ENCODE data around the gene POLN.

Gene POLN

DNA sequence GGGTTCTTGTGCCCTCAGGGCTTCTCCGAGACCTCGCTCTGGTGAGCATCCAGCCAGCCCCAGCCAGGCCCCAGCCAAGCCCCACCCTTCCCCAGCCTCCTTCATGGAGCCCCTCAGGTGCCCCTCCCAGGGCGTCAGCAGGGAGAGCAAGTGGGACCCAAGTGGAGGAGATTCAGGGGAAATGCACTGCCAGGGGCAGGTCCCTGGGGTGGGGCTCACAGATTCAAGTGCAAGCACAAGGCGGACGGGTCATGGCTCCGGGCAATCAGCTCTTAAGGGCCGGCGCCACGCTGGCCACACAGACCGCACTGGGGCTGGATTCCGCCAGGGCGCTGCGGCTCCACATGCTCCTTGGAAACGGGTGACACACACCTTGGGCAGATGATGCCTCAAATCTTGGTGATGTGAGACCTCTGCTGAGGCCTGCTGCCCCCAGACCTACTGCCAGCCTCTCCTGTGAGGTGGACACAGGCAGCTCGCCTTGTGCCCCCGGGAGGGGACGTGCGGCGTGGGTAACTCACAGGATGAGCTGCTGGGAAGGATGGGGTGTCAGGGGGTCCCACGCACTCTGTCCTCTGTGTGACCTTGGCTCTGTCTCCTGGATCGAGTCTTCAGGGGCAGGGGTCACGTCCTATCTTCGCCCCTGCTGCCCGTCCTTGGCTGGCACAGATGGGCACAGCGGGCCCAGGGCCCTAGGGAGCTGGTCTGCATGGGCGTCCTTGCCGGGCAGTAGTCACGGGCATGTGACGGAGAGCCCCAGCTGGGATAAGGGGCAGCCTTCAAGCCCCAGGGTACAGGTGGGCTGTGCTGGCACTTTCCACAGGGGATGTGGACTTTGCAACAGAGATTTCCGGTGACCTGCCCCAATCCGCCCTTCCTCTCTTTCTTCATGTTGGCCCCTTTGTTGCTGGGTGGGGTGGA, 165.7 kb downstream of the POLN start:
- TF ChIP-seq, protein P1, sequence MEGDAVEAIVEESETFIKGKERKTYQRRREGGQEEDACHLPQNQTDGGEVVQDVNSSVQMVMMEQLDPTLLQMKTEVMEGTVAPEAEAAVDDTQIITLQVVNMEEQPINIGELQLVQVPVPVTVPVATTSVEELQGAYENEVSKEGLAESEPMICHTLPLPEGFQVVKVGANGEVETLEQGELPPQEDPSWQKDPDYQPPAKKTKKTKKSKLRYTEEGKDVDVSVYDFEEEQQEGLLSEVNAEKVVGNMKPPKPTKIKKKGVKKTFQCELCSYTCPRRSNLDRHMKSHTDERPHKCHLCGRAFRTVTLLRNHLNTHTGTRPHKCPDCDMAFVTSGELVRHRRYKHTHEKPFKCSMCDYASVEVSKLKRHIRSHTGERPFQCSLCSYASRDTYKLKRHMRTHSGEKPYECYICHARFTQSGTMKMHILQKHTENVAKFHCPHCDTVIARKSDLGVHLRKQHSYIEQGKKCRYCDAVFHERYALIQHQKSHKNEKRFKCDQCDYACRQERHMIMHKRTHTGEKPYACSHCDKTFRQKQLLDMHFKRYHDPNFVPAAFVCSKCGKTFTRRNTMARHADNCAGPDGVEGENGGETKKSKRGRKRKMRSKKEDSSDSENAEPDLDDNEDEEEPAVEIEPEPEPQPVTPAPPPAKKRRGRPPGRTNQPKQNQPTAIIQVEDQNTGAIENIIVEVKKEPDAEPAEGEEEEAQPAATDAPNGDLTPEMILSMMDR (IDR thresholded peaks at IDR 0.05; ENCODE audit: poor library complexity, severe bottlenecking), result no peak
- peak; percentile 51 for DNase-seq (ENCODE audit: low spot score)
- Histone ChIP-seq H3K27me3 (ENCODE audit: insufficient read depth, poor library complexity, severe bottlenecking) (no peaks in the 10 kb centered on the region), H3K4me3 (ENCODE audit: severe bottlenecking) (no peak overlapping the region), H3K36me3 (ENCODE audit: low read depth) (no peaks in the 10 kb centered on the region), H3K4me1 (ENCODE audit: insufficient read depth, poor library complexity, severe bottlenecking) (no peaks in the 10 kb centered on the region), H3K9me3 (ENCODE audit: severe bottlenecking) (no peaks in the 10 kb centered on the region), H3K27ac (ENCODE audit: poor library complexity, severe bottlenecking) (no peak overlapping the region)
- no peak for ATAC-seq (ENCODE audit: low read depth)

DNA sequence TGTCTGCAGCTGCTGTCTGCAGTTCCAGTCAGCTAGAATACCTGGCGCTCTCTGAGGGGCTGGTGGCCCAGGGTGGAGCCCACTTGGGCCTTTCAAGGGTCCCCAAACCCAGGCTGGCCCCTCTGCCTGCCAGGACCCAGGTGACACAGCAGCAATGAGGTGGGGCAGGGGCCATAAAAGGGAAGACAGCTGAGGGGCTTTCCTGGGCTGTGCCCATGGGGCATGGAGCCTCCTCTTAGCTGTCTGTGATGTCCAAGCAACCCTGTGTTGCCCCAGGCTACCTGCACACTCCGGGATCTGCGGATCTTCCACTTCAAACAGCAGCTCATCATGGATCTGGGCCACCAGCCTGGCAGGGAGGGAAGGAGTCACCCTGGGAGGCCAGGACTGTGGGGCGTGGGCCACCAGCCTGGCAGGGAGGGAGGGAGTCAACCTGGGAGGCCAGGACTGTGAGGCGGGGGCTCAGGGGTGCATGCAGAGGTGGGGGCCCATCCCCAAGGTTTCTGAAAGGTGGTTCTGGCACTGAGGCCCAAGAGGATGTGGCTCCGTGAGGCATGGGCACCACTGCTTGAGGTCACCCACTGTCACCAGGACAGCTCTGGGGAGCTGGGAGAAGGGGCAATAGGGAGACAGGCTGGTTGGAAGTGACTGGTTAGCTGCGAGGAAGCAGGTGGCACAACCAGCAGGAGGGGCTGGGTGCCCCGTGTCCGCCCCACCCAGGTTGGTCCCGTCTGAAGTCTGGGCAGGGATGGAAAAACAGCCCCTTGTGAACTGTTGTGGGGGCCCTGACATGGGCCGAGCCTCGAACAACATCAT, 166.5 kb downstream of the POLN start:
- no peak for ATAC-seq (ENCODE audit: low read depth)
- H3K27me3 ChIP-seq (ENCODE audit: insufficient read depth, poor library complexity, severe bottlenecking), result no peaks in the 10 kb centered on the region
- DNase-seq (ENCODE audit: low spot score), result peak; percentile 32
- no peaks in the 10 kb centered on the region for H3K36me3 ChIP-seq (ENCODE audit: low read depth)
- no peaks in the 10 kb centered on the region for H3K9me3 ChIP-seq (ENCODE audit: severe bottlenecking)
- H3K4me3 ChIP-seq (ENCODE audit: severe bottlenecking), result no peak overlapping the region
- H3K4me1 ChIP-seq (ENCODE audit: insufficient read depth, poor library complexity, severe bottlenecking), result no peaks in the 10 kb centered on the region
- no peak overlapping the region for H3K27ac ChIP-seq (ENCODE audit: poor library complexity, severe bottlenecking)
- TF ChIP-seq, protein P1 (IDR thresholded peaks at IDR 0.05; ENCODE audit: poor library complexity, severe bottlenecking), result no peak

DNA sequence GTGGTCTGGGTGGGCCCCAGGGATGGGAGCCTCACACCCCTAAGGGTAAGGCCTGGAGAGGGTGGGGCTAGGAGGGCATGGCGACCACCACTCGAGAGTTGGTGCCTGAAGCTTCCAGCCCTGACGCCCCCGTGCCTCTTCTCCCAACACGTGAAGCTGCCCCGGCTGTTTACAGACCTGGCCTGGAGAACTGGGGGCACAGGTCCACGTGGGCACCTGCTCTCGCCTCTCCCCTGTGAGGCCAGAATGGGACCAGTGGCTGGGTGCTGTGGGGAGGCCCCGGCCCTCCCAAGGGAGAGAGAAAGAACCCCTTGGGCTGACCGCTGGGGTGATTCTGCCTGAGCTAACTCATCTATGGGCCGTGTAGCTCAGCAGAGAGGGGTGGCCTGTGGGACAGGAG, 167.3 kb downstream of the POLN start:
- no peak overlapping the region for H3K4me3 ChIP-seq (ENCODE audit: severe bottlenecking)

DNA sequence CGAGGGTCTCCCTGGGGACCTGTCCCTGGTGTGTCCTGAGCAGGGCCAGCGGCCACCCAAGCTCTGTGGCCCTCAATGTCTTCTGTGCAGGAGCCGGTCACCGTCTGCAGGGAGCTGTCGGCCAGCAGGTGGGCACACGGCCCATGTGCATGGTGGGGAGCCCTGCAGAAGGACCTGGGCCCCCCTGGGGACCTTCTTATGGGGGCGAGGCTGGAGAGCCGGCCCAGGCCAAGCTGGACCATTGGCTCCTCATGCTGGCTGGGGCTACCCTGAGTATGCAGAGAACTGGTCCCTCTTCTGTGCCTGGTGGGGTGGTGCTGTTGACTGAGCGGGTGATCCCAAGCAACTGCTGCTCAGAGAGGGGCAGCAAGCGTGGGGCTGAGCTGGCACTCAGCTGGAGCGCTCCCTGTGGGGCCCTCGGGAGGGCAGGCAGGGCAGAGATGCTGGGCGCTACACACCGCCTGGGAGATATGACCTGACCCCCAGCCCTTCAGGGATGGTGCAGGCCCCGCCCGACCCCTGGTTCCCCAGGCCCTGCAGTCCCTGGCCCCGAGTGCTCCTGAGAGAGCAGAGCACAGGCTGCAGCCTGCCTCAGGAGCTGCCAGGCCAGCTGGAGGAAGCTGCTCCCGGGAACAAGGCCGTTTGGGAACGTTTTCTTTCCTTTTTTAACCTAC, 168.0 kb downstream of the POLN start:
- TF ChIP-seq, protein P1 (IDR thresholded peaks at IDR 0.05; ENCODE audit: poor library complexity, severe bottlenecking), result no peak
- ATAC-seq (ENCODE audit: low read depth) (no peak), DNase-seq (ENCODE audit: low spot score) (peak; percentile 54)
- Histone ChIP-seq H3K36me3 (ENCODE audit: low read depth) (no peaks in the 10 kb centered on the region), H3K27ac (ENCODE audit: poor library complexity, severe bottlenecking) (no peak overlapping the region), H3K9me3 (ENCODE audit: severe bottlenecking) (no peaks in the 10 kb centered on the region), H3K4me1 (ENCODE audit: insufficient read depth, poor library complexity, severe bottlenecking) (no peaks in the 10 kb centered on the region), H3K27me3 (ENCODE audit: insufficient read depth, poor library complexity, severe bottlenecking) (no peaks in the 10 kb centered on the region), H3K4me3 (ENCODE audit: severe bottlenecking) (no peak overlapping the region)

More for the DNA sequence above, 167.3 kb downstream of the POLN start:
- Histone ChIP-seq H3K27me3 (ENCODE audit: insufficient read depth, poor library complexity, severe bottlenecking) (no peaks in the 10 kb centered on the region), H3K9me3 (ENCODE audit: severe bottlenecking) (no peaks in the 10 kb centered on the region), H3K4me1 (ENCODE audit: insufficient read depth, poor library complexity, severe bottlenecking) (no peaks in the 10 kb centered on the region), H3K27ac (ENCODE audit: poor library complexity, severe bottlenecking) (no peak overlapping the region), H3K36me3 (ENCODE audit: low read depth) (no peaks in the 10 kb centered on the region)
- TF ChIP-seq, protein P1 (IDR thresholded peaks at IDR 0.05; ENCODE audit: poor library complexity, severe bottlenecking), result no peak
- ATAC-seq (ENCODE audit: low read depth) (no peak), DNase-seq (ENCODE audit: low spot score) (peak; percentile 56)
